HEK293 (cell line): Measurements from ENCODE around the gene IVD.

Experiments
- GLIS2 ChIP-seq: fragments of 450-650 bp; formaldehyde crosslinking; IDR thresholded peaks from 2 replicates; pipeline ENCODE4 v1.5.1; 2016; ENCODE audit warnings: missing biosample characterization, missing genetic modification characterization
- ZBTB8A ChIP-seq: fragments of 450-650 bp; formaldehyde crosslinking; IDR thresholded peaks from 2 replicates; pipeline ENCODE4 v1.5.1; 2016; ENCODE audit warnings: missing biosample characterization, missing genetic modification characterization
- ZNF175 ChIP-seq: fragments of 450-650 bp; formaldehyde crosslinking; IDR thresholded peaks from 2 replicates; pipeline ENCODE4 v1.5.1; 2016; ENCODE audit warnings: missing biosample characterization, missing genetic modification characterization
- ZNF24 ChIP-seq: fragments of 450-650 bp; formaldehyde crosslinking; IDR thresholded peaks from 2 replicates; pipeline ENCODE4 v1.5.1; 2016; ENCODE audit warnings: missing biosample characterization, missing genetic modification characterization
- ZNF248 ChIP-seq: fragments of 450-650 bp; formaldehyde crosslinking; IDR thresholded peaks from 2 replicates; pipeline ENCODE4 v1.5.1; 2017; ENCODE audit warnings: missing biosample characterization, missing genetic modification characterization
- ZNF292 ChIP-seq: fragments of 450-650 bp; formaldehyde crosslinking; IDR thresholded peaks from 2 replicates; pipeline ENCODE4 v1.5.1; 2016; ENCODE audit warnings: low read depth, missing biosample characterization, missing genetic modification characterization, borderline replicate concordance
- ZNF510 ChIP-seq: fragments of 450-650 bp; formaldehyde crosslinking; IDR thresholded peaks from 2 replicates; pipeline ENCODE4 v1.5.1; 2018; ENCODE audit warnings: mild to moderate bottlenecking, missing genetic modification characterization, missing biosample characterization; ENCODE audit not compliant: insufficient replicate concordance
- ZNF529 ChIP-seq: fragments of 450-650 bp; formaldehyde crosslinking; IDR thresholded peaks from 2 replicates; pipeline ENCODE4 v1.5.1; 2017; ENCODE audit warnings: missing genetic modification characterization, missing biosample characterization; ENCODE audit not compliant: insufficient replicate concordance
- ZNF561 ChIP-seq: fragments of 450-650 bp; IDR thresholded peaks from 2 replicates; pipeline ENCODE4 v1.5.1; 2018; ENCODE audit warnings: missing biosample characterization, missing genetic modification characterization, borderline replicate concordance
- ZNF837 ChIP-seq: fragments of 450-650 bp; formaldehyde crosslinking; IDR thresholded peaks from 2 replicates; pipeline ENCODE4 v1.5.1; 2016; ENCODE audit warnings: missing biosample characterization, missing genetic modification characterization
- ZSCAN23 ChIP-seq: fragments of 450-650 bp; formaldehyde crosslinking; IDR thresholded peaks from 2 replicates; pipeline ENCODE4 v1.5.1; 2016; ENCODE audit warnings: missing biosample characterization, missing genetic modification characterization
- ZXDB ChIP-seq: fragments of 450-650 bp; formaldehyde crosslinking; IDR thresholded peaks from 2 replicates; pipeline ENCODE4 v1.5.1; 2016; ENCODE audit warnings: missing biosample characterization, missing genetic modification characterization
- TF ChIP-seq, protein P1 (sequence below): fragments of 450-650 bp; formaldehyde crosslinking; IDR thresholded peaks from 2 replicates; pipeline ENCODE4 v1.5.1; 2016; ENCODE audit warnings: missing biosample characterization, missing genetic modification characterization
- TF ChIP-seq, protein P2 (sequence below): fragments of 450-650 bp; formaldehyde crosslinking; IDR thresholded peaks from 2 replicates; pipeline ENCODE4 v1.5.1; 2016; ENCODE audit warnings: missing biosample characterization, missing genetic modification characterization
- TF ChIP-seq, protein P3 (sequence below): fragments of 450-650 bp; formaldehyde crosslinking; IDR thresholded peaks from 2 replicates; pipeline ENCODE4 v1.5.1; 2017; ENCODE audit warnings: missing biosample characterization, mild to moderate bottlenecking, missing genetic modification characterization, moderate library complexity
- TF ChIP-seq, protein P4 (sequence below): fragments of 450-650 bp; formaldehyde crosslinking; IDR thresholded peaks from 2 replicates; pipeline ENCODE4 v1.5.1; 2017; ENCODE audit warnings: missing biosample characterization, missing genetic modification characterization
- TF ChIP-seq, protein P5 (sequence below): fragments of 450-650 bp; formaldehyde crosslinking; IDR thresholded peaks from 2 replicates; pipeline ENCODE4 v1.5.1; 2016; ENCODE audit warnings: missing biosample characterization, missing genetic modification characterization
- TF ChIP-seq, protein P6 (sequence below): fragments of 450-650 bp; formaldehyde crosslinking; IDR thresholded peaks from 2 replicates; pipeline ENCODE4 v1.5.1; 2017; ENCODE audit warnings: missing biosample characterization, missing genetic modification characterization
- TF ChIP-seq, protein P7 (sequence below): fragments of 450-650 bp; formaldehyde crosslinking; IDR thresholded peaks from 2 replicates; pipeline ENCODE4 v1.5.1; 2017; ENCODE audit warnings: missing biosample characterization, missing genetic modification characterization
- TF ChIP-seq, protein P8 (sequence below): fragments of 450-650 bp; formaldehyde crosslinking; IDR thresholded peaks from 2 replicates; pipeline ENCODE4 v1.5.1; 2016; ENCODE audit warnings: missing biosample characterization, missing genetic modification characterization, low read depth
- TF ChIP-seq, protein P9 (sequence below): IDR thresholded peaks from 2 replicates; pipeline ENCODE4 v1.6.1; 2011; ENCODE audit warnings: mild to moderate bottlenecking, low read depth, low read length, borderline replicate concordance

Gene IVD

DNA sequence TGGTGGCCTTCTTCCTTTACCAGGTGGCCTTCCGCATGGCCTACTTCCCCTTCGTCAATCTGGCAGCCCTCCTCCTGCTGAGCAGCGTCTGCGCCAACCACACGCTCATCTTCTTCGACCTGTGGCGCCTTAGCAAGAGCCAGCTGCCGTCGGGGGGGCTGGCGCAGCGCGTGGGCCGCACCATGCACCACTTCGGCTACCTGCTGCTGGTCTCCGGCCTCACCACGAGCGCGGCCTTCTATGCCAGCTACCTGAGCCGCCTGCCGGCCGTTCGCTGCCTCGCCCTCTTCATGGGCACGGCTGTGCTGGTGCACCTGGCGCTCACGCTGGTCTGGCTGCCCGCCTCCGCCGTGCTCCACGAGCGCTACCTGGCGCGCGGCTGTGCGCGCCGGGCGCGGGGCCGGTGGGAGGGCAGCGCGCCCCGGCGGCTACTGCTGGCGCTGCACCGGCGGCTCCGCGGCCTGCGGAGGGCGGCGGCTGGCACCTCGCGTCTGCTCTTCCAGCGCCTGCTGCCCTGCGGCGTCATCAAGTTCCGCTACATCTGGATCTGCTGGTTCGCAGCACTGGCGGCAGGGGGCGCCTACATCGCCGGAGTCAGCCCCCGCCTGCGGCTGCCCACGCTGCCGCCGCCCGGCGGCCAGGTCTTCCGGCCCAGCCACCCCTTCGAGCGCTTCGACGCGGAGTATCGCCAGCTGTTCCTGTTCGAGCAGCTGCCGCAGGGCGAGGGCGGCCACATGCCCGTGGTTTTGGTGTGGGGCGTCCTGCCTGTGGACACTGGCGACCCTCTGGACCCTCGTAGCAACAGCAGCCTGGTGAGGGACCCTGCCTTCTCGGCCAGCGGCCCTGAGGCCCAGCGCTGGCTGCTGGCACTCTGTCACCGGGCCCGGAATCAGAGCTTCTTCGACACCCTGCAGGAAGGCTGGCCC is 37.6 kb upstream of the IVD start (continued):
- TF ChIP-seq, protein P1, sequence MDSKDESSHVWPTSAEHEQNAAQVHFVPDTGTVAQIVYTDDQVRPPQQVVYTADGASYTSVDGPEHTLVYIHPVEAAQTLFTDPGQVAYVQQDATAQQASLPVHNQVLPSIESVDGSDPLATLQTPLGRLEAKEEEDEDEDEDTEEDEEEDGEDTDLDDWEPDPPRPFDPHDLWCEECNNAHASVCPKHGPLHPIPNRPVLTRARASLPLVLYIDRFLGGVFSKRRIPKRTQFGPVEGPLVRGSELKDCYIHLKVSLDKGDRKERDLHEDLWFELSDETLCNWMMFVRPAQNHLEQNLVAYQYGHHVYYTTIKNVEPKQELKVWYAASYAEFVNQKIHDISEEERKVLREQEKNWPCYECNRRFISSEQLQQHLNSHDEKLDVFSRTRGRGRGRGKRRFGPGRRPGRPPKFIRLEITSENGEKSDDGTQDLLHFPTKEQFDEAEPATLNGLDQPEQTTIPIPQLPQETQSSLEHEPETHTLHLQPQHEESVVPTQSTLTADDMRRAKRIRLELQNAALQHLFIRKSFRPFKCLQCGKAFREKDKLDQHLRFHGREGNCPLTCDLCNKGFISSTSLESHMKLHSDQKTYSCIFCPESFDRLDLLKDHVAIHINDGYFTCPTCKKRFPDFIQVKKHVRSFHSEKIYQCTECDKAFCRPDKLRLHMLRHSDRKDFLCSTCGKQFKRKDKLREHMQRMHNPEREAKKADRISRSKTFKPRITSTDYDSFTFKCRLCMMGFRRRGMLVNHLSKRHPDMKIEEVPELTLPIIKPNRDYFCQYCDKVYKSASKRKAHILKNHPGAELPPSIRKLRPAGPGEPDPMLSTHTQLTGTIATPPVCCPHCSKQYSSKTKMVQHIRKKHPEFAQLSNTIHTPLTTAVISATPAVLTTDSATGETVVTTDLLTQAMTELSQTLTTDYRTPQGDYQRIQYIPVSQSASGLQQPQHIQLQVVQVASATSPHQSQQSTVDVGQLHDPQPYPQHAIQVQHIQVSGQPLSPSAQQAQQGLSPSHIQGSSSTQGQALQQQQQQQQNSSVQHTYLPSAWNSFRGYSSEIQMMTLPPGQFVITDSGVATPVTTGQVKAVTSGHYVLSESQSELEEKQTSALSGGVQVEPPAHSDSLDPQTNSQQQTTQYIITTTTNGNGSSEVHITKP (tag by site-specific recombination): no peak
- no peak for TF ChIP-seq ZNF175 (tag by site-specific recombination)
- no peak for TF ChIP-seq ZSCAN23
- TF ChIP-seq, protein P2, sequence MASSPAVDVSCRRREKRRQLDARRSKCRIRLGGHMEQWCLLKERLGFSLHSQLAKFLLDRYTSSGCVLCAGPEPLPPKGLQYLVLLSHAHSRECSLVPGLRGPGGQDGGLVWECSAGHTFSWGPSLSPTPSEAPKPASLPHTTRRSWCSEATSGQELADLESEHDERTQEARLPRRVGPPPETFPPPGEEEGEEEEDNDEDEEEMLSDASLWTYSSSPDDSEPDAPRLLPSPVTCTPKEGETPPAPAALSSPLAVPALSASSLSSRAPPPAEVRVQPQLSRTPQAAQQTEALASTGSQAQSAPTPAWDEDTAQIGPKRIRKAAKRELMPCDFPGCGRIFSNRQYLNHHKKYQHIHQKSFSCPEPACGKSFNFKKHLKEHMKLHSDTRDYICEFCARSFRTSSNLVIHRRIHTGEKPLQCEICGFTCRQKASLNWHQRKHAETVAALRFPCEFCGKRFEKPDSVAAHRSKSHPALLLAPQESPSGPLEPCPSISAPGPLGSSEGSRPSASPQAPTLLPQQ (tag by site-specific recombination): no peak
- TF ChIP-seq ZBTB8A (tag by site-specific recombination): peak; percentile 68
- TF ChIP-seq, protein P3, sequence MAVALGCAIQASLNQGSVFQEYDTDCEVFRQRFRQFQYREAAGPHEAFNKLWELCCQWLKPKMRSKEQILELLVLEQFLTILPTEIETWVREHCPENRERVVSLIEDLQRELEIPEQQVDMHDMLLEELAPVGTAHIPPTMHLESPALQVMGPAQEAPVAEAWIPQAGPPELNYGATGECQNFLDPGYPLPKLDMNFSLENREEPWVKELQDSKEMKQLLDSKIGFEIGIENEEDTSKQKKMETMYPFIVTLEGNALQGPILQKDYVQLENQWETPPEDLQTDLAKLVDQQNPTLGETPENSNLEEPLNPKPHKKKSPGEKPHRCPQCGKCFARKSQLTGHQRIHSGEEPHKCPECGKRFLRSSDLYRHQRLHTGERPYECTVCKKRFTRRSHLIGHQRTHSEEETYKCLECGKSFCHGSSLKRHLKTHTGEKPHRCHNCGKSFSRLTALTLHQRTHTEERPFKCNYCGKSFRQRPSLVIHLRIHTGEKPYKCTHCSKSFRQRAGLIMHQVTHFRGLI: no peak
- TF ChIP-seq ZNF529 (tag by site-specific recombination): no peak
- TF ChIP-seq ZNF248 (tag by site-specific recombination): no peak
- no peak for TF ChIP-seq ZNF292 (tag by site-specific recombination)
- TF ChIP-seq, protein P4, sequence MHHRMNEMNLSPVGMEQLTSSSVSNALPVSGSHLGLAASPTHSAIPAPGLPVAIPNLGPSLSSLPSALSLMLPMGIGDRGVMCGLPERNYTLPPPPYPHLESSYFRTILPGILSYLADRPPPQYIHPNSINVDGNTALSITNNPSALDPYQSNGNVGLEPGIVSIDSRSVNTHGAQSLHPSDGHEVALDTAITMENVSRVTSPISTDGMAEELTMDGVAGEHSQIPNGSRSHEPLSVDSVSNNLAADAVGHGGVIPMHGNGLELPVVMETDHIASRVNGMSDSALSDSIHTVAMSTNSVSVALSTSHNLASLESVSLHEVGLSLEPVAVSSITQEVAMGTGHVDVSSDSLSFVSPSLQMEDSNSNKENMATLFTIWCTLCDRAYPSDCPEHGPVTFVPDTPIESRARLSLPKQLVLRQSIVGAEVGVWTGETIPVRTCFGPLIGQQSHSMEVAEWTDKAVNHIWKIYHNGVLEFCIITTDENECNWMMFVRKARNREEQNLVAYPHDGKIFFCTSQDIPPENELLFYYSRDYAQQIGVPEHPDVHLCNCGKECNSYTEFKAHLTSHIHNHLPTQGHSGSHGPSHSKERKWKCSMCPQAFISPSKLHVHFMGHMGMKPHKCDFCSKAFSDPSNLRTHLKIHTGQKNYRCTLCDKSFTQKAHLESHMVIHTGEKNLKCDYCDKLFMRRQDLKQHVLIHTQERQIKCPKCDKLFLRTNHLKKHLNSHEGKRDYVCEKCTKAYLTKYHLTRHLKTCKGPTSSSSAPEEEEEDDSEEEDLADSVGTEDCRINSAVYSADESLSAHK (tag by site-specific recombination): no peak
- no peak for TF ChIP-seq ZNF24
- no peak for TF ChIP-seq ZNF510 (tag by site-specific recombination)
- TF ChIP-seq ZXDB (tag by site-specific recombination): peak; percentile 46; the same call in 1 of the 2 replicates
- TF ChIP-seq GLIS2 (tag by site-specific recombination): peak; percentile 35
- no peak for TF ChIP-seq ZNF837 (tag by site-specific recombination)
- TF ChIP-seq, protein P5, sequence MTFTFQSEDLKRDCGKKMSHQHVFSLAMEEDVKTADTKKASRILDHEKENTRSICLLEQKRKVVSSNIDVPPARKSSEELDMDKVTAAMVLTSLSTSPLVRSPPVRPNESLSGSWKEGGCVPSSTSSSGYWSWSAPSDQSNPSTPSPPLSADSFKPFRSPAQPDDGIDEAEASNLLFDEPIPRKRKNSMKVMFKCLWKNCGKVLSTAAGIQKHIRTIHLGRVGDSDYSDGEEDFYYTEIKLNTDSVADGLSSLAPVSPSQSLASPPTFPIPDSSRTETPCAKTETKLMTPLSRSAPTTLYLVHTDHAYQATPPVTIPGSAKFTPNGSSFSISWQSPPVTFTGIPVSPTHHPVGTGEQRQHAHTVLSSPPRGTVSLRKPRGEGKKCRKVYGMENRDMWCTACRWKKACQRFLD (tag by site-specific recombination): no peak
- TF ChIP-seq, protein P6, sequence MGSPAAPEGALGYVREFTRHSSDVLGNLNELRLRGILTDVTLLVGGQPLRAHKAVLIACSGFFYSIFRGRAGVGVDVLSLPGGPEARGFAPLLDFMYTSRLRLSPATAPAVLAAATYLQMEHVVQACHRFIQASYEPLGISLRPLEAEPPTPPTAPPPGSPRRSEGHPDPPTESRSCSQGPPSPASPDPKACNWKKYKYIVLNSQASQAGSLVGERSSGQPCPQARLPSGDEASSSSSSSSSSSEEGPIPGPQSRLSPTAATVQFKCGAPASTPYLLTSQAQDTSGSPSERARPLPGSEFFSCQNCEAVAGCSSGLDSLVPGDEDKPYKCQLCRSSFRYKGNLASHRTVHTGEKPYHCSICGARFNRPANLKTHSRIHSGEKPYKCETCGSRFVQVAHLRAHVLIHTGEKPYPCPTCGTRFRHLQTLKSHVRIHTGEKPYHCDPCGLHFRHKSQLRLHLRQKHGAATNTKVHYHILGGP: no peak
- TF ChIP-seq, protein P7, sequence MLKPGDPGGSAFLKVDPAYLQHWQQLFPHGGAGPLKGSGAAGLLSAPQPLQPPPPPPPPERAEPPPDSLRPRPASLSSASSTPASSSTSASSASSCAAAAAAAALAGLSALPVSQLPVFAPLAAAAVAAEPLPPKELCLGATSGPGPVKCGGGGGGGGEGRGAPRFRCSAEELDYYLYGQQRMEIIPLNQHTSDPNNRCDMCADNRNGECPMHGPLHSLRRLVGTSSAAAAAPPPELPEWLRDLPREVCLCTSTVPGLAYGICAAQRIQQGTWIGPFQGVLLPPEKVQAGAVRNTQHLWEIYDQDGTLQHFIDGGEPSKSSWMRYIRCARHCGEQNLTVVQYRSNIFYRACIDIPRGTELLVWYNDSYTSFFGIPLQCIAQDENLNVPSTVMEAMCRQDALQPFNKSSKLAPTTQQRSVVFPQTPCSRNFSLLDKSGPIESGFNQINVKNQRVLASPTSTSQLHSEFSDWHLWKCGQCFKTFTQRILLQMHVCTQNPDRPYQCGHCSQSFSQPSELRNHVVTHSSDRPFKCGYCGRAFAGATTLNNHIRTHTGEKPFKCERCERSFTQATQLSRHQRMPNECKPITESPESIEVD (tag by site-specific recombination): no peak
- TF ChIP-seq, protein P8, sequence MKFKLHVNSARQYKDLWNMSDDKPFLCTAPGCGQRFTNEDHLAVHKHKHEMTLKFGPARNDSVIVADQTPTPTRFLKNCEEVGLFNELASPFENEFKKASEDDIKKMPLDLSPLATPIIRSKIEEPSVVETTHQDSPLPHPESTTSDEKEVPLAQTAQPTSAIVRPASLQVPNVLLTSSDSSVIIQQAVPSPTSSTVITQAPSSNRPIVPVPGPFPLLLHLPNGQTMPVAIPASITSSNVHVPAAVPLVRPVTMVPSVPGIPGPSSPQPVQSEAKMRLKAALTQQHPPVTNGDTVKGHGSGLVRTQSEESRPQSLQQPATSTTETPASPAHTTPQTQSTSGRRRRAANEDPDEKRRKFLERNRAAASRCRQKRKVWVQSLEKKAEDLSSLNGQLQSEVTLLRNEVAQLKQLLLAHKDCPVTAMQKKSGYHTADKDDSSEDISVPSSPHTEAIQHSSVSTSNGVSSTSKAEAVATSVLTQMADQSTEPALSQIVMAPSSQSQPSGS (tag by site-specific recombination): no peak
- no peak for TF ChIP-seq ZNF561
- TF ChIP-seq, protein P9, sequence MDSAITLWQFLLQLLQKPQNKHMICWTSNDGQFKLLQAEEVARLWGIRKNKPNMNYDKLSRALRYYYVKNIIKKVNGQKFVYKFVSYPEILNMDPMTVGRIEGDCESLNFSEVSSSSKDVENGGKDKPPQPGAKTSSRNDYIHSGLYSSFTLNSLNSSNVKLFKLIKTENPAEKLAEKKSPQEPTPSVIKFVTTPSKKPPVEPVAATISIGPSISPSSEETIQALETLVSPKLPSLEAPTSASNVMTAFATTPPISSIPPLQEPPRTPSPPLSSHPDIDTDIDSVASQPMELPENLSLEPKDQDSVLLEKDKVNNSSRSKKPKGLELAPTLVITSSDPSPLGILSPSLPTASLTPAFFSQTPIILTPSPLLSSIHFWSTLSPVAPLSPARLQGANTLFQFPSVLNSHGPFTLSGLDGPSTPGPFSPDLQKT: no peak
